Left renal cortex interstitium (tissue), 4 donors: ENCODE measurements around the gene MGAT5. TPM values are rescaled to one million over a fixed set of nuclear protein-coding genes. Genes with fewer than 3 reads are reported as not detected.

Experiments
- DNase-seq, 4 donors: peaks; one replicate each; pipeline ENCODE4 v3.0.0-alpha.2; 2013; ENCODE audit warnings: low read depth in 4 of 4, low spot score in 2 of 4, missing footprints in 1 of 4
- polyA plus RNA-seq, 4 donors: library from polyadenylated mRNA; unstranded; fragments of 120-200 nt; gene quantifications; one replicate each; pipeline ENCODE4 v1.2.1, GENCODE V29; 2013; ENCODE audit not compliant: insufficient read length in 4 of 4

MGAT5 gene
- polyA plus RNA-seq, 4 donors = 42.8 to 48.9 (median 45.8) TPM

- no peak for DNase-seq
Observed at GRCh38 chr2:134300585-134300984, 46.7 kb downstream of the MGAT5 start.

- DNase-seq = no peak
Observed at GRCh38 chr2:134301099-134301927, 47.4 kb downstream of the MGAT5 start.

GRCh38 chr2:134301928-134302260, 48.0 kb downstream of the MGAT5 start:
- no peak for DNase-seq

- no peak for DNase-seq
Observed at GRCh38 chr2:134304394-134305108, 50.7 kb downstream of the MGAT5 start.

- no peak for DNase-seq
Observed at GRCh38 chr2:134305109-134305491, 51.2 kb downstream of the MGAT5 start.

GRCh38 chr2:134306521-134306920, 52.6 kb downstream of the MGAT5 start:
- no peak for DNase-seq

GRCh38 chr2:134307334-134307733, 53.5 kb downstream of the MGAT5 start:
- no peak for DNase-seq

- DNase-seq = no peak
Observed at GRCh38 chr2:134308474-134309385, 54.9 kb downstream of the MGAT5 start.

GRCh38 chr2:134310107-134311079, 56.5 kb downstream of the MGAT5 start:
- DNase-seq = no peak

GRCh38 chr2:134312482-134312881, 58.6 kb downstream of the MGAT5 start:
- DNase-seq = no peak

GRCh38 chr2:134314202-134314601, 60.3 kb downstream of the MGAT5 start:
- no peak for DNase-seq

GRCh38 chr2:134314681-134315368, 61.0 kb downstream of the MGAT5 start:
- no peak for DNase-seq

GRCh38 chr2:134315471-134315870, 61.6 kb downstream of the MGAT5 start:
- no peak for DNase-seq

GRCh38 chr2:134319596-134320254, 65.9 kb downstream of the MGAT5 start:
- no peak for DNase-seq

- no peak for DNase-seq
Observed at GRCh38 chr2:134320930-134321329, 67.1 kb downstream of the MGAT5 start.

GRCh38 chr2:134323777-134324176, 69.9 kb downstream of the MGAT5 start:
- DNase-seq = no peak

GRCh38 chr2:134324430-134324829, 70.6 kb downstream of the MGAT5 start:
- DNase-seq = no peak

- DNase-seq = no peak
Observed at GRCh38 chr2:134324947-134325346, 71.1 kb downstream of the MGAT5 start.

GRCh38 chr2:134325696-134326095, 71.8 kb downstream of the MGAT5 start:
- no peak for DNase-seq
